BJ (cell line): Measurements from ENCODE around the gene PPWD1. TPM values are rescaled to one million over a fixed set of nuclear protein-coding genes. Genes with fewer than 3 reads are reported as not detected.
A peak's percentile ranks its signal among the peaks of the same experiment; 100 is the strongest.

Experiments used
- CTCF ChIA-PET: fragments of 350-600 bp; formaldehyde crosslinking; extraction: SDS; loops from one replicate; lab custom pipeline; 2021; ENCODE audit warnings: antibody characterized with exemption, inconsistent platforms; lab: Yijun Ruan, JAX
- POLR2A ChIA-PET: fragments of 300-600 bp; sonication (Branson Sonifier 250); formaldehyde crosslinking; extraction: SDS; loops from one replicate; lab custom pipeline; 2021; ENCODE audit warnings: antibody characterized with exemption; lab: Charles Lee
- DNase-seq: peaks from one replicate; pipeline ENCODE4 v3.0.0-alpha.2; 2011; ENCODE audit warnings: low read depth
- H3K27me3 ChIP-seq: 2 replicates; pipeline ENCODE4 v1.6.0; 2011; ENCODE audit warnings: low read length; ENCODE audit not compliant: control insufficient read depth, insufficient read depth
- H3K36me3 ChIP-seq: 2 replicates; pipeline ENCODE4 v1.5.1; 2011; ENCODE audit warnings: low read length; ENCODE audit not compliant: control insufficient read depth, insufficient read depth
- H3K4me3 ChIP-seq: 2 replicates; pipeline ENCODE4 v1.5.1; 2011; ENCODE audit warnings: low read depth, mild to moderate bottlenecking, control low read depth, low read length
- CTCF ChIP-seq: IDR thresholded peaks from 2 replicates; pipeline ENCODE4 v1.5.1; 2011; ENCODE audit warnings: low read depth, mild to moderate bottlenecking, control low read depth, inconsistent platforms, low read length, moderate library complexity; ENCODE audit not compliant: insufficient read depth
- polyA minus RNA-seq: library from RNA; depleted of rRNA, polyadenylated mRNA; stranded (reverse); fragments of >200 nt; gene quantifications from 2 replicates; pipeline ENCODE4 v1.2.3, GENCODE V29; 2011; rRNA and poly(A)+ RNA removed
- polyA plus RNA-seq: library from polyadenylated mRNA; depleted of rRNA; stranded (reverse); fragments of >200 nt; gene quantifications from 2 replicates; pipeline ENCODE4 v1.2.3, GENCODE V29; 2011; rRNA removed

PPWD1 gene
- 2.5 and 8.7 TPM in 2 replicates for polyA plus RNA-seq
- polyA minus RNA-seq = 5.9 and 7.2 TPM in 2 replicates

GRCh38 chr5:65562731-65563701 lies at the start of gene PPWD1, which contains the start of gene CENPK:
Gene PPWD1 (plus strand): TSS chr5:65563296. CDS start chr5:65563311, 15 bp downstream.
Gene CENPK (minus strand): TSS chr5:65563168. CDS start chr5:65554907, 8,261 bp downstream.
- Histone ChIP-seq H3K27me3 (no peaks in the 10 kb centered on the region), H3K36me3 (no peaks in the 10 kb centered on the region), H3K4me3 (peak within 1 kb of the TSS; percentile 57)
- DNase-seq = peak; percentile 81
- ChIA-PET POLR2A (no interaction called here), CTCF (interaction anchor here (1.1 kb wide), 1 partner anchor 13 kb away, joined by 5 read pairs; no protein-coding TSS in a partner anchor)
- no peak for TF ChIP-seq CTCF

- TF ChIP-seq CTCF = no peak
- CTCF ChIA-PET = no interaction called here
- no peak for DNase-seq
- H3K4me3 ChIP-seq = no peak overlapping the region
- H3K27me3 ChIP-seq = no peaks in the 10 kb centered on the region
- H3K36me3 ChIP-seq = no peaks in the 10 kb centered on the region
- POLR2A ChIA-PET = no interaction called here
These were observed 37.4 kb upstream of the PPWD1 start for GRCh38 chr5:65525726-65526125.

- no peaks in the 10 kb centered on the region for H3K36me3 ChIP-seq
- TF ChIP-seq CTCF = no peak
- no peaks in the 10 kb centered on the region for H3K27me3 ChIP-seq
- no peak overlapping the region for H3K4me3 ChIP-seq
- no peak for DNase-seq
- CTCF ChIA-PET = no interaction called here
- POLR2A ChIA-PET = no interaction called here
These were observed 32.2 kb upstream of the PPWD1 start for GRCh38 chr5:65530904-65531303.

- POLR2A ChIA-PET = no interaction called here
- no peak for DNase-seq
- H3K27me3 ChIP-seq = no peaks in the 10 kb centered on the region
- H3K4me3 ChIP-seq = no peak overlapping the region
- no peak for TF ChIP-seq CTCF
- H3K36me3 ChIP-seq = no peaks in the 10 kb centered on the region
- CTCF ChIA-PET = no interaction called here
These were observed 27.5 kb upstream of the PPWD1 start for GRCh38 chr5:65535529-65535987.

- ChIA-PET POLR2A (no interaction called here), CTCF (interaction anchor here (1.3 kb wide), 1 partner anchor 59 kb away, joined by 3 read pairs; no protein-coding TSS in a partner anchor)
- no peaks in the 10 kb centered on the region for H3K36me3 ChIP-seq
- no peak for DNase-seq
- H3K4me3 ChIP-seq = no peak overlapping the region
- TF ChIP-seq CTCF = no peak
- H3K27me3 ChIP-seq = no peaks in the 10 kb centered on the region
These were observed 23.3 kb upstream of the PPWD1 start for GRCh38 chr5:65539827-65540226.
